GM12878 (cell line): ENCODE results near the gene ATP6V0C. TPM values are rescaled to one million over a fixed set of nuclear protein-coding genes. Genes with fewer than 3 reads are reported as not detected.

Source experiments
- ATAC-seq: fragments of 200-7000 bp; cut with Tn5 transposase; 3 replicates; pipeline ENCODE4 v1.9.1; 2020; ENCODE audit warnings: mild to moderate bottlenecking, moderate library complexity
- BruUV-seq: library from RNA; stranded (reverse); fragments of 400-500 nt; replicated peaks from 2 replicates; lab custom pipeline; 2021; lab: Mats Ljungman, UMichigan
- CTCF ChIA-PET: fragments of 300-600 bp; sonication (Branson Sonifier 250); formaldehyde crosslinking; extraction: SDS; loops from one replicate; lab custom pipeline; 2021; ENCODE audit warnings: inconsistent platforms; lab: Yijun Ruan, JAX
- POLR2A ChIA-PET: fragments of 350-600 bp; formaldehyde crosslinking; extraction: SDS; loops from one replicate; lab custom pipeline; 2021; ENCODE audit warnings: inconsistent platforms; lab: Charles Lee
- RAD21 ChIA-PET: fragments of 300-600 bp; sonication (Branson Sonifier 250); formaldehyde crosslinking; loops from one replicate; lab custom pipeline; 2023; ENCODE audit warnings: antibody characterized with exemption; ENCODE audit not compliant: unreplicated experiment; lab: Charles Lee
- SMC1A ChIA-PET: fragments of 300-600 bp; sonication (Branson Sonifier 250); formaldehyde crosslinking; loops from one replicate; lab custom pipeline; 2023; ENCODE audit not compliant: unreplicated experiment, uncharacterized antibody; lab: Charles Lee
- DNase-seq: peaks from one replicate; pipeline ENCODE4 v3.0.0-alpha.2; 2011; ENCODE audit warnings: low read depth, low spot score
- FAIRE-seq: peaks from 3 replicates; lab custom pipeline; 2011; peaks lifted over from hg19 to GRCh38; lab: Jason Lieb, UNC
- H2AFZ ChIP-seq: 2 replicates; pipeline ENCODE4 v1.6.0; 2011; ENCODE audit warnings: low read depth, low read length, control low read depth; ENCODE audit not compliant: control insufficient read depth
- H3K27ac ChIP-seq: 2 replicates; pipeline ENCODE4 v1.5.1; 2011; ENCODE audit warnings: control low read depth; ENCODE audit not compliant: control insufficient read depth, insufficient read depth
- H3K27me3 ChIP-seq, 2 experiments: replicated peaks in 1 of 2; 2 replicates each; pipeline versions ENCODE4 v1.6.0 to v1.6.1; 2011; ENCODE audit warnings: low read length in 1 of 2; ENCODE audit not compliant: control insufficient read depth in 2 of 2, insufficient read depth in 2 of 2
- H3K36me3 ChIP-seq, 2 experiments: 2 replicates each; pipeline ENCODE4 v1.5.1; 2011; ENCODE audit warnings: low read length in 1 of 2; ENCODE audit not compliant: control insufficient read depth in 2 of 2, insufficient read depth in 2 of 2
- H3K4me1 ChIP-seq: 2 replicates; pipeline ENCODE4 v1.6.1; 2011; ENCODE audit warnings: mild to moderate bottlenecking, low read length, moderate library complexity, mixed read lengths; ENCODE audit not compliant: control insufficient read depth, insufficient read depth
- H3K4me2 ChIP-seq: 2 replicates; pipeline ENCODE4 v1.6.0; 2011; ENCODE audit warnings: control low read depth; ENCODE audit not compliant: control insufficient read depth, insufficient read depth
- H3K4me3 ChIP-seq: fragments of 200-600 bp; sonication (generic); 2 replicates; pipeline ENCODE4 v1.5.1; 2016
- H3K79me2 ChIP-seq: 2 replicates; pipeline ENCODE4 v1.6.0; 2011; ENCODE audit warnings: low read length; ENCODE audit not compliant: control insufficient read depth, insufficient read depth
- H3K9ac ChIP-seq: 2 replicates; pipeline ENCODE4 v1.8.0; 2011; ENCODE audit warnings: low read length, control low read depth, mixed read lengths; ENCODE audit not compliant: control insufficient read depth, insufficient read depth
- H3K9me3 ChIP-seq: replicated peaks from 3 replicates; pipeline ENCODE4 v1.5.1; 2011; ENCODE audit warnings: mild to moderate bottlenecking, low read length; ENCODE audit not compliant: control insufficient read depth, insufficient read depth
- H4K20me1 ChIP-seq: 2 replicates; pipeline ENCODE4 v1.6.0; 2011; ENCODE audit not compliant: control insufficient read depth, insufficient read depth
- BCLAF1 ChIP-seq: fragments of 450-650 bp; IDR thresholded peaks from 2 replicates; pipeline ENCODE4 v1.6.1; 2017; ENCODE audit warnings: antibody characterized with exemption, mild to moderate bottlenecking, moderate library complexity
- CBX3 ChIP-seq: fragments of 200-600 bp; sonication (generic); IDR thresholded peaks from 2 replicates; pipeline ENCODE4 v1.6.1; 2016; ENCODE audit warnings: low read depth, borderline replicate concordance
- CREM ChIP-seq: IDR thresholded peaks from 2 replicates; pipeline ENCODE4 v1.6.1; 2014; ENCODE audit warnings: antibody characterized with exemption, low read depth
- FOXM1 ChIP-seq: IDR thresholded peaks from 2 replicates; pipeline ENCODE4 v1.6.1; 2012; ENCODE audit warnings: low read depth, mild to moderate bottlenecking, inconsistent platforms, low read length, moderate library complexity
- GATAD2B ChIP-seq: fragments of 450-650 bp; conservative IDR thresholded peaks from 2 replicates; pipeline ENCODE4 v1.6.1; 2017; ENCODE audit warnings: low read depth, mild to moderate bottlenecking, moderate library complexity
- JUND ChIP-seq: IDR thresholded peaks from 2 replicates; pipeline ENCODE4 v1.6.1; 2012; ENCODE audit warnings: low read depth, mild to moderate bottlenecking, low read length, improper control_type of control experiment, moderate library complexity
- MEF2A ChIP-seq: IDR thresholded peaks from 2 replicates; pipeline ENCODE4 v1.6.1; 2011; ENCODE audit warnings: low read depth, mild to moderate bottlenecking, low read length, moderate library complexity; ENCODE audit not compliant: insufficient read depth
- NFYA ChIP-seq: IDR thresholded peaks from 2 replicates; pipeline ENCODE4 v1.6.1; 2011; ENCODE audit warnings: low read depth, mild to moderate bottlenecking, low read length, improper control_type of control experiment, borderline replicate concordance
- NR2F1 ChIP-seq: fragments of 450-650 bp; conservative IDR thresholded peaks from 2 replicates; pipeline ENCODE4 v1.6.1; 2017; ENCODE audit warnings: mild to moderate bottlenecking
- NRF1 ChIP-seq: conservative IDR thresholded peaks from 2 replicates; pipeline ENCODE4 v1.6.1; 2011; ENCODE audit warnings: mild to moderate bottlenecking, low read depth, low read length, improper control_type of control experiment
- PML ChIP-seq: IDR thresholded peaks from 2 replicates; pipeline ENCODE4 v1.6.1; 2012; ENCODE audit warnings: low read length, inconsistent platforms
- SKIL ChIP-seq: fragments of 450-650 bp; IDR thresholded peaks from 2 replicates; pipeline ENCODE4 v1.6.1; 2017; ENCODE audit warnings: mild to moderate bottlenecking, low read depth, inconsistent platforms; ENCODE audit not compliant: poor library complexity, severe bottlenecking
- SPI1 ChIP-seq: IDR thresholded peaks from 2 replicates; pipeline ENCODE4 v1.6.1; 2011; ENCODE audit warnings: low read depth, mild to moderate bottlenecking, low read length, moderate library complexity, borderline replicate concordance; ENCODE audit not compliant: insufficient read depth
- SREBF1 ChIP-seq: IDR thresholded peaks from 2 replicates; pipeline ENCODE4 v1.6.1; 2012; ENCODE audit warnings: mild to moderate bottlenecking, low read length
- SRF ChIP-seq, 2 experiments: IDR thresholded peaks; 2 replicates each; pipeline ENCODE4 v1.6.1; 2011; ENCODE audit warnings: low read depth in 2 of 2, low read length in 2 of 2, mild to moderate bottlenecking in 1 of 2, moderate library complexity in 1 of 2
- TBL1XR1 ChIP-seq: IDR thresholded peaks from 2 replicates; pipeline ENCODE4 v1.6.1; 2012; ENCODE audit warnings: low read depth, low read length, improper control_type of control experiment
- ZNF207 ChIP-seq: fragments of 450-650 bp; IDR thresholded peaks from 2 replicates; pipeline ENCODE4 v1.6.1; 2014; ENCODE audit warnings: antibody characterized with exemption, mild to moderate bottlenecking, borderline replicate concordance
- WGBS: methylation state at CpG from one replicate; pipeline ENCODE4 v1.1.6; 2016; ENCODE audit warnings: low lambda C conversion rate; ENCODE audit not compliant: insufficient replicate concordance, insufficient coverage; ENCODE audit errors: missing lambda C conversion rate; 5-methylcytosine and 5-hydroxymethylcytosine counted together
- in situ Hi-C: fragments of 300-500 bp; cut with MboI; formaldehyde crosslinking; loops from 9 replicates; pipeline ENCODE4 v1.14.3; 2018; ENCODE audit warnings: mixed read lengths
- intact Hi-C: fragments of 100-400 bp; cut with micrococcal nuclease; formaldehyde crosslinking; loops from one replicate; pipeline ENCODE4 v1.14.2; 2022; ENCODE audit not compliant: unreplicated experiment
- polyA plus RNA-seq, 11 experiments: library from polyadenylated mRNA; depleted of rRNA in 4 of 11; unstranded in 6 of 11; stranded (reverse) in 5 of 11; fragments of >200 nt; fragmentation: Nextera tagmentation in 4 of 11; fragmentation: Illumina TruSeq in 1 of 11; extraction: Ambion mirVana in 4 of 11; extraction: Trizol in 1 of 11; gene quantifications; 1 replicate in 1 of 11; 2 replicates in 10 of 11; pipeline versions ENCODE4 v1.2.1 to v1.2.3, GENCODE V29; 2011 to 2016; ENCODE audit warnings: inconsistent platforms in 2 of 11, missing spikeins in 2 of 11, low read depth in 1 of 11
- total RNA-seq, 4 experiments: library from RNA; depleted of rRNA in 3 of 4; stranded (reverse); fragments of >200 nt in 3 of 4; fragmentation: Illumina TruSeq in 1 of 4; extraction: Trizol in 1 of 4; gene quantifications; 2 replicates each; pipeline versions ENCODE4 v1.2.1 to v1.2.3, GENCODE V29; 2013 to 2021

ATP6V0C gene
- total and polyA plus RNA-seq, 10 of the 15 experiments (the other 5 are each of a cell fraction or from before 2014, with no cell fraction given), result 2.4 to 135 (median 18.4) TPM

GRCh38 chr16:2496223-2497115 lies 17.3 kb upstream of the ATP6V0C start:
- CTCF ChIA-PET, result no interaction called here
- SMC1A ChIA-PET, result no interaction called here
- Histone ChIP-seq H3K27ac (no peak overlapping the region), H3K79me2 (no peaks in the 10 kb centered on the region), H3K9me3 (no peaks in the 10 kb centered on the region), H3K36me3 (peaks cover 0 to 11% of the 10 kb centered on the region in 2 experiments; a peak in 2 of 4 replicates), H3K4me1 (no peaks in the 10 kb centered on the region), H2AFZ (no peak overlapping the region), H3K9ac (no peak overlapping the region), H4K20me1 (no peaks in the 10 kb centered on the region), H3K4me3 (no peak overlapping the region), H3K4me2 (no peak overlapping the region), H3K27me3 (no peaks in the 10 kb centered on the region)
- ATAC-seq (no peak), FAIRE-seq (no peak), DNase-seq (no peak)
- no TSS peak for BruUV-seq
- no peak for TF ChIP-seq FOXM1
- no peak for TF ChIP-seq PML
- TF ChIP-seq SKIL, result no peak
- no peak for TF ChIP-seq SPI1
- TF ChIP-seq NR2F1, result no peak
- TF ChIP-seq ZNF207, result no peak
- TF ChIP-seq MEF2A, result no peak
- no peak for TF ChIP-seq GATAD2B
- TF ChIP-seq JUND, result no peak
- no peak for TF ChIP-seq SREBF1
- no peak for TF ChIP-seq CBX3
- TF ChIP-seq TBL1XR1, result no peak
- no peak for TF ChIP-seq NRF1
- no peak for TF ChIP-seq SRF (IDR thresholded peaks at IDR 0.05; ENCODE audit: low read depth in 2 of 2, low read length in 2 of 2)
- no peak for TF ChIP-seq CREM
- TF ChIP-seq BCLAF1, result no peak
- no peak for TF ChIP-seq NFYA
- RAD21 ChIA-PET, result no interaction called here
- in situ Hi-C loops, result loop anchor here (5.0 to 10.0 kb wide), 2 partner anchors 159 to 482 kb away; partner anchors contain the start of gene NPW
- intact Hi-C loops, result no loop called here
- POLR2A ChIA-PET, result interaction anchor here (1.3 kb wide), 1 partner anchor 9 kb away, joined by 5 read pairs; no protein-coding TSS in a partner anchor
- 94% methylated on average over 53 of the region's 62 CpGs for WGBS
